Pulmonary artery endothelial cell (primary cell): Measurements from ENCODE around the gene CDR2L. TPM values are rescaled to one million over a fixed set of nuclear protein-coding genes. Genes with fewer than 3 reads are reported as not detected.
"Not testable (repeated sequence)": the region's sequence is repeated elsewhere in the genome, so short reads cannot be mapped to it uniquely, and the experiment has no call there.

ENCODE experiments used
- DNase-seq: peaks from one replicate; pipeline ENCODE4 v3.0.0-alpha.2; 2011; ENCODE audit warnings: low read depth, low spot score
- total RNA-seq: library from RNA; depleted of rRNA; stranded (reverse); fragments of >200 nt; gene quantifications from 2 replicates; pipeline ENCODE4 v1.2.3, GENCODE V29; 2014

Gene CDR2L
- total RNA-seq, 1 donor from 2014 or later: 13.4 TPM

GRCh38 chr17:75009139-75009724 is 21.8 kb downstream of the CDR2L start:
- DNase-seq: no peak

- peak; percentile 57 for DNase-seq
Observed at GRCh38 chr17:75010683-75011400, 23.4 kb downstream of the CDR2L start.

- no peak for DNase-seq
Observed at GRCh38 chr17:75011401-75012095, 24.1 kb downstream of the CDR2L start.

- DNase-seq: no peak
Observed at GRCh38 chr17:75012096-75012345, 24.6 kb downstream of the CDR2L start.

GRCh38 chr17:75012346-75013091 is 25.1 kb downstream of the CDR2L start, which contains the start of gene MRPL58:
Gene MRPL58, plus strand, starts transcription at chr17:75012670. Its CDS starts 17 bp downstream, at chr17:75012687.
- peak; percentile 57 for DNase-seq

GRCh38 chr17:75013092-75013559 is 25.7 kb downstream of the CDR2L start:
- no peak for DNase-seq

GRCh38 chr17:75019146-75019545 is 31.7 kb downstream of the CDR2L start:
- DNase-seq: no peak

- DNase-seq: no peak
Observed at GRCh38 chr17:75019710-75020109, 32.3 kb downstream of the CDR2L start.

GRCh38 chr17:75020331-75021110 is 33.1 kb downstream of the CDR2L start:
- no peak for DNase-seq

- no peak for DNase-seq
Observed at GRCh38 chr17:75024686-75025397, 37.4 kb downstream of the CDR2L start.

GRCh38 chr17:75025398-75025734 is 37.9 kb downstream of the CDR2L start:
- DNase-seq: not testable (repeated sequence)

- DNase-seq: not testable (repeated sequence)
Observed at GRCh38 chr17:75026650-75027049, 39.2 kb downstream of the CDR2L start.

GRCh38 chr17:75030161-75030560 is 42.7 kb downstream of the CDR2L start:
- DNase-seq: no peak

- no peak for DNase-seq
Observed at GRCh38 chr17:75031972-75032719, 44.7 kb downstream of the CDR2L start.

GRCh38 chr17:75032720-75033280 is 45.4 kb downstream of the CDR2L start:
- no peak for DNase-seq

- DNase-seq: peak; percentile 47
Observed at GRCh38 chr17:75033346-75034235, 46.2 kb downstream of the CDR2L start.

- peak; percentile 58 for DNase-seq
Observed at GRCh38 chr17:75034236-75034908, 46.9 kb downstream of the CDR2L start.
